Right forelimb (tissue), 1 donor: ENCODE results near the gene IL1A.
"Not testable (repeated sequence)": the region's sequence is repeated elsewhere in the genome, so short reads cannot be mapped to it uniquely, and the experiment has no call there.

Experiments
- DNase-seq: peaks from one replicate; pipeline ENCODE4 v3.0.0-alpha.2; 2018

The IL1A gene, protein sequence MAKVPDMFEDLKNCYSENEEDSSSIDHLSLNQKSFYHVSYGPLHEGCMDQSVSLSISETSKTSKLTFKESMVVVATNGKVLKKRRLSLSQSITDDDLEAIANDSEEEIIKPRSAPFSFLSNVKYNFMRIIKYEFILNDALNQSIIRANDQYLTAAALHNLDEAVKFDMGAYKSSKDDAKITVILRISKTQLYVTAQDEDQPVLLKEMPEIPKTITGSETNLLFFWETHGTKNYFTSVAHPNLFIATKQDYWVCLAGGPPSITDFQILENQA

DNA sequence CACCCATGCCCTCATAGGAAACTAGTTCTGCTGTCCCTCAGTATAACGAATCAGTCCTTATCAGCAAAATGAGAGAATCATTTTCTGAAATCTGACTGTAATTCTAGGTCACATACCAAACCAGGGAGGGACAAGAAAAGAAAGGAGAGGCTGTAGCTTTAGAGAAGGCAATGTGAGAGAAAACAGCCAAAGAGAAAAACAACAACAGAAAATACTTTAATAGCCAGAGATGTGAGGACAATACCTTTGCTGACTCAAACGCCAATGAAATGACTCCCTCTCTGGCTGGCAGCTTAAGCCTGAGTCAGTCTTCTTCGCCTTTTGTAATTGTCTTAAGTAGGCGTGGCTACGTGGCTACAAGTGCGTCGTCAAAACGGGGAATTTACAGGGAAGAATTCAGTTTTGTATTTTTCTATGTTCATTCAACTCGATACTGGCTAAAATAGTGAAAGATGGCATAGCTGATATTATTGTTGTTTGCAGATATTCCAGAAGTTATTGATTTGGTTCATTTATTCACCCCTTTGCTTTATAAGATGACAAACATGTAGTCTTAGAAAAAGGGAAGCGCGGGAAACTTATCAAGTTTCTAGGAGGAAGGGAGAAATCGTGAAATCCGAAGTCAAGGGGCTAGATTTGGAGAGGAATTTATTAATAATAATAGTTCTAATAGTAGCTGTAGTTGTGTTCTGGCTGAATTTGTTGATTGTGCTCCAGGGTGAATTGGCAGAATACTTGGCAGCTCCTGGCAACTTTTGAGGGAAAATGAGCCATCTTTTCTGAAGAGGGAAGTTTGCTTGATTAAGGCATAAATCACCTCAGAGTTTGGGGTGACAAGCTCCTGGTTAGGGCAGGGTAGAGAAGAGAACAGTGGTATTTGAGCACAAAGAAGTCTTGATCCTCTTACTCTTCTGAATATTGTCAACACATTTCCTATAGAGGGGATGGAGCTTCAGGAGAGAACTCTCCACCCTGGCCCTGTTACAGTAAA is at the start of gene IL1A:
IL1A (minus strand) TSS at position 295 of the 991 bp plus-strand sequence. CDS start 723 bp downstream, outside the sequence.
- DNase-seq = no peak

DNA sequence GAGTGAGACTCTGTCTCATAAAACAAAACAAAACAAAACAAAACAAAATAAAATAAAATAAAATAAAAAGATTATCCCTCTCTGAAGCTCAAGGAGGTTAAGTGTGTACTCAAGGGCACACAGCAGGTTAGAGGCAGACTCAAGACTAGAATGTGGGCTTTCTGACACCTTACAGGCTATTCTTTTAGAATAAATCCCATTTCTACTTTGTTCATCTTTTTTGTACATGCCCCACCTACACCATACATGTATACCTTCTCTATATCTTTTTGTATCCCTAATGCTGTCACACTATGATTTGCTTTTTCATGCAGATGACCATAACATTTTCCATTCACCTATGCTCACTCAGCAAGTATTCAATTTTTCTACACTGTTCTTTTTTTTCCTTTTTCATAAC is 49.7 kb upstream of the IL1A start:
- DNase-seq = no peak

DNA sequence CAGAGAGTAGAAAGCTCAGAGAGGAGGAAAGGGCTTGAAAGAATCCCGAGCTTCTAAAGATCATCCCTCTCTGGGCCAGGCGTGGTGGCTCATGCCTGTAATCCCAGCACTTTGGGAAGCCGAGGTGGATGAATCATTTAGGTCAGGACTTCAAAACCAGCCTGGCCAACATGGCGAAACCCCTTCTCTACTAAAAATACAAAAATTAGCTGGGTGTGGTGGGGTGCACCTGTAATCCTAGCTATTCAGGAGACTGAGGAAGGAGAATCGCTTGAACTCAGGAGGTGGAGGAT is 49.3 kb upstream of the IL1A start:
- not testable (repeated sequence) for DNase-seq

DNA sequence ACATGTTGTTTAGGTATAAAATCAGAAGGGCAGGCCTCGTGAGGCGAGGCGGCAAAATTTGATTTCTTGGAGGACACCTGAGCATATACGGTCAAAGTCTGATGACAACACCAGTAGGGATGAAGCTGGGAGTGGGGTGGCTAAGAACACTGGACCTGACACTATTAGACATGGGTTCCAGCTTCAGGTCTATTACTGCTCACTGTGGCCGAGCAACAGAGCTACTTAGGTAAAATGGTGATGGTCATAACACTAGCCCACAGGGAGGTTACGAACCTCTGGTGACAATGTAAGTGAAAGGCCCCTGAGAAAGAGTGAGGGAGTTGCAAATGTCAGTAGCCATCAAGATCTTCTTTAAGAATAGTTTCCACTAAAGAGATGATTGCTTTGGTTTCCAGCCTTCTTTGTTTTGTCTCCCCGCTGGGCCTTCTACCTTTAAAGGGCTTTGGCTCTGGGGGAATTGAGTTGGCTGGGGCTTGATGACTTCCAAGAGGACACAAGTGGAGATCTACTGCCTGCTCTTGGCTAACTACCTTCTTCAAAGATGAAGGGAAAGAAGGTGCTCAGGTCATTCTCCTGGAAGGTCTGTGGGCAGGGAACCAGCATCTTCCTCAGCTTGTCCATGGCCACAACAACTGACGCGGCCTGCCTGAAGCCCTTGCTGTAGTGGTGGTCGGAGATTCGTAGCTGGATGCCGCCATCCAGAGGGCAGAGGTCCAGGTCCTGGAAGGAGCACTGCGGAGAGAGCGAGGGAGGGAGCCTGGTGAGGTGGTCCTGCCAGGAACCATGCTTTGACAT is 48.7 kb upstream of the IL1A start:
- no peak for DNase-seq

DNA sequence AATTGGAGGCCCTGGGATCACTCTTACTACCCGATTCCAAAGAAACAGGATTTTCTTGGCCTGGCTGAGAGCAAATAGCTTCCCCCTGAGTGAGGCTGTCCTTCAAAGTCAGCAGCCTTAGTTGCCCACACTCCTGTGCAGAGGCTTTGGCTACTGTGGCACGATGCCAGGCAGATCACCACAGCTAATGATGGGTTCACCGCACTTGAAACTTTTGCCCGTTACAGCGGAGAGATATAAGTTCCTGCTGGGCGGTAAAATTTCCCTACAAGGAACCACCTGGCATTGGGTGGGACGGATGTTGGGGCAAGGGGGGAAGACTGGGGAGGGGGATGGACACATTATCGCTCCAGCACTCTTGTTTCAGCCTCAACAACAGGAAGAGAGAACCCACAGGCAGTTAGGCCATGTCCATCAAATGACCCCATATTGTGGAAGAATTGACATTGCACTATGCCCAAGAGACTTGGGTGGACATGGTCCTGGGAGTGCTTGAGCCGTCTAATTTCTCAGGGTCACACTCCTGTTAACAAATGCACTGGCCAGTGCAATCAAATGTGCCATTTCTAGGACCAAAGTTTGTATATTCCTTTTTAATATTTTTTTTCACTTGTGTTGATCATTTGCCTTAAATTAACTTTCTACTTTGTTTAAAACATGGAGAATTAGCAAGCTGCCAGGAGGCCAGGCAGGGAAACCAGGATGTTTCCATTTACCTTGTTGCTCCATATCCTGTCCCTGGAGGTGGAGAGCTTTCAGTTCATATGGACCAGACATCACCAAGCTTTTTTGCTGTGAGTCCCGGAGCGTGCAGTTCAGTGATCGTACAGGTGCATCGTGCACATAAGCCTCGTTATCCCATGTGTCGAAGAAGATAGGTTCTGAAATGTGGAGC is 47.9 kb upstream of the IL1A start:
- no peak for DNase-seq

DNA sequence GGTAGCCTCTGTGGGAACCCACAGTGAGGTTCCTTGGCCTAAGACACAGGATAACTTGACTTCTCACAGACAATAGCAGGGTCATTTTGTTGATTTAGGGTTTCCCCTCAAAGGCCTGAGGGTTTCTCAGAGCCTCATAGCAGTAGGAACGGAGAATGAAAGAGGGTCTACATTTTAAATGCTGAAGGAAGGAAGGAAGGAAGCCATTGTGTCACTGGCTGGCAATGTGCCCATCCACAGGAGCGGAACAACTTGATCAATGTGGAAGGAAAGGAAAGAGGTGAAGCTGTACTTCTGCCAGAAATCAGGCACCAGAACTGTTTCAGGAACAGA is 47.2 kb upstream of the IL1A start:
- no peak for DNase-seq

DNA sequence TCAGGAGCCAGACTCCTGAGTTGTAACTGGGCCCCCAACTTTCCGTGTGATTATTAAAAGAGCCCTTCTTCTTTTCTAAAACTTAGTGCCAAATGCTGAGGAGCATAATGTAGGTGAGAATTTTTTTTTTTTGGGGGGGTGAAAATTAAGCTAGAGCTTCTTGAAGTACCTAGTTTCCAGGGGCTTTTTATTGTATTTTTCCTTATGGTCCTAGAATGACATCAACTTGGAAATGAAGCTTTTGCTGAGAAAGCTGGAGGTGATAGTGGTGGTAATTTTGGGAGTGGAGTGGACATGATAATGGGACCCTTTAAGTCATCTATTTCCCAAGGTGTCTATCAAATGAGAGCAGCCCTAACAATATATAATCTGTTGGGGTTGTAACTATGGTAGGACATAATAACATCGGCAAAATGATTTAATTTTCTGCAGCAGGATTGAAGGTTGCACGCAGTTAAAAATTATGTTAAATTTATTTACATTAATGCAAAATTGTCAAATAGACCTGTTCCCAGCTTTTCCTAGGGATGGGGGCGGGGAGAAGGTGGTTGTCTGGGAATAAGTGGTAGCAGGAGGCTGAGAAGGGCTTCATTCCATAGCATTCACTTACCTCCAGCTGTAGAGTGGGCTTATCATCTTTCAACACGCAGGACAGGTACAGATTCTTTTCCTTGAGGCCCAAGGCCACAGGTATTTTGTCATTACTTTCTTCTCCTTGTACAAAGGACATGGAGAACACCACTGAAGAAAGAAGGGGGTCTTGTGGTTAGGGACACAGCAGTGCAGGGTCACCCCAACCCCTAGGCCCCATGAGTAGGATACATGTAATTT is 46.6 kb upstream of the IL1A start:
- no peak for DNase-seq

DNA sequence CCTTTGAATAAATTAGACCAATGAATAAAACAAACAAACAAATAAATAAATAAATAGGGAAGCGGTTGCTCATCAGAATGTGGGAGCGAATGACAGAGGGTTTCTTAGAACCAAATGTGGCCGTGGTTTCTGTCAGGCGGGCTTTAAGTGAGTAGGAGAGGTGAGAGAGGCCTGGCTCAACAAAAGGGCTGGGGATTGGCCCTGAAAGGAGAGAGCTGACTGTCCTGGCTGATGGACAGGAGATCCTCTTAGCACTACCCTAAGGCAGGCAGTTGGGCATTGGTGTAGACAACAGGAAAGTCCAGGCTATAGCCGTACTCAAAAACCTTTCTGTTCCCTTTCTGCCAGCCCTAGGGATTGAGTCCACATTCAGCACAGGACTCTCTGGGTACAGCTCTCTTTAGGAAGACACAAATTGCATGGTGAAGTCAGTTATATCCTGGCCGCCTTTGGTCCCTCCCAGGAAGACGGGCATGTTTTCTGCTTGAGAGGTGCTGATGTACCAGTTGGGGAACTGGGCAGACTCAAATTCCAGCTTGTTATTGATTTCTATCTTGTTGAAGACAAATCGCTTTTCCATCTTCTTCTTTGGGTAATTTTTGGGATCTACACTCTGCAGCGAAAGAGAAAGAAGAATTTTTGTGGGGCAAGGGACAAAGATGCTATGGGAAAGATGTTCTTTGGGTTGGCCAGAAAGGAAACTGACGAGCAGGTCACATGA is 45.8 kb upstream of the IL1A start:
- no peak for DNase-seq

DNA sequence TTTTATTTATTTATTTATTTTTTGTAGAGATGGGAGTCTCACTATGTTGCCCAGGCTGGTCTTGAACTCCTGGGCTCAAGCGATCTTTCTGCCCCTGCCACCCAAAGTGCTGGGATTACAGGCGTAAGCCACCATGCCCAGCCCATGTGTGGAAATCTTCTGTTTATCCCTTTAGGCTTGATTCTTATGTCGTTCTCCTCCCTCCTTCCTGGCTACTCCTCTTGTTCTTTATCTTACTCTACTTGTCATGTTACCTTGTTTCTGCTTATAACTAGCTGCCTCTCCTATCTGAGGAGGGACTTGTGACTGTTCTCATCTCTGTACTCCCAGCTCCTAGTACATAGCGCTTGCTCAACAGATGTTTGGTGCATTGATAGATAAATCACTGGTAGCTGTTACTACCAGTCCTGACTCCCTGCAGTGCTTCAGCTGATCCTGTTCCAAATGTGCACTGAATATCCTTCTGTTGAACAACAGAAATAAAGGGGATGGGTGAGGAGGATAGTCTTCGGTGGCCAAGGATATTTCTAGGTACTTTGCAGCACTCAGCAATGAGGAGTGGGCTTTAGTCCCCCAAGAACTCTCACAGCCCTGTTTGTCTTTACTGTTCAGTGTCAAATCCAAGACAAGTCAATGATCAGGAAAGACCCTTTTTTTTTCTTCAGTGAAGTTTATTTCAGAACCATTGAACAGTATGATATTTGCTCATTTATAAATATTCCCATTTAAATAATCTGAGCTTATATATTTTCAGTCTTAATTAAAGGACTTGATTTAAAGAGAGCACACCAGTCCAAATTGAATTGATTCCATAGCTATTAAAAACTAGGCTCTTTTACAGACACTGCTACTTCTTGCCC is 45.0 kb upstream of the IL1A start:
- no peak for DNase-seq

DNA sequence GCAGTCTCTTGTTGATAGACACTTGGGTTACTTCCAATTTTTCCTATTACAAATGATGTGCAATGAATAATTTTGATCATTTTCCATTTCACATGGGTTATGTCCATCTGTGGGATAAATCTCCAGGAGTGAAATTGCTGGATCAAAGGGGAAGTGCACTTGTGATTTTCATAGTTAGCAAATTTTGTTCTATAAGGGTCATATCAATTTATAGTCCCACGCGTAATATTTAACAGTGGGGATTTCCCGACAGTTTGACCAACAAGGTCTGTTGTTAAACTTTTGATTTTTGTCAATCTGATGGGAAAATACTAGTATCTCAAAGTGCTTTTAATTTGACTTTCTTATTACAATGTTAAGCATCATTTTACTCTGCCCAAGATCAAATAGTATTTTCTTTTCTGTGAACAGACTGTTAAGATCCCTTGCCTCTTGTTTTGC is 44.0 kb upstream of the IL1A start:
- no peak for DNase-seq

DNA sequence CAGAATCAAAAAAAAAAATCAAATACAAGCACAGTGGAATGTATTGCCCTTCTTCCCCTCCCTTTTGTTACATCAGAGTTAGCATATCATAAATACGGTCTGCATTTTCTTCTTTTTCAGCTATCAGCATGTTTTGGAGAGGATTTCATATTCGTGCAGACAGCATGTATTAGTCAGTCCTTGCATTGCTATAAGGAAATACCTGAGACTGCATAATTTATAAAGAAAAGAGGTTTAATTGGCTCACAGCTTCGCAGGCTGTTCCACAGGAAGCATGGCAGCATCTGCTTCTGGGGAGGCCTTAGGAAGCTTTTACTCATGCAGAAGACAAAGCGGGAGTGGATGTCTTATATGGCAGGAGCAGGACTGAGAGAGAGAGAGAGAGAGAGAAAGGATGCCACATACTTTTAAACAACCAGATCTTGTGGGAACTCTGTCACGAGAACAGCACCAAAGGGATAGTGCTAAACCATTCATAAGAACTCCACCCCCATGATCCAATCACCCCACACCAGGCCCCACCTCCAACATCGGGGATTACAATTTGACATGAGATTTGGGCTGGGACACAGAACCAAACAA is 43.4 kb upstream of the IL1A start:
- no peak for DNase-seq

DNA sequence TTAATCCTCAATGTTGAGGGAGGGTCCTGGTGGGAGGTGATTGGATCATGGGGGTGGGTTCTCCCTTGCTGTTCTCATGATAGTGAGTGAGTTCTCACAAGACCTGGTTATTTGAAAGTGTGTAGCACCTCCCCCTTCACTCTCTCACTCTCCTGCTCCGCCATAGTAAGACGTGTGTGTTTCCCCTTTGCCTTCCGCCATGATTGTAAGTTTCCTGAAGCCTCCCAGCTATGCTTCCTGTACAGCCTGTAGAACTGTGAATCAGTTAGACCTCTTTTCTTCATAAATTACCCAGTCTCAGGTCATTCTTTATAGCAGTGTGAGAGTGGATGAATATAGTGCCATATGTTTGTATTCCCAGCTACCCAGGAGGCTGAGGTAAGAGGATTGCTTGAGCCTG is 42.7 kb upstream of the IL1A start:
- DNase-seq = no peak

DNA sequence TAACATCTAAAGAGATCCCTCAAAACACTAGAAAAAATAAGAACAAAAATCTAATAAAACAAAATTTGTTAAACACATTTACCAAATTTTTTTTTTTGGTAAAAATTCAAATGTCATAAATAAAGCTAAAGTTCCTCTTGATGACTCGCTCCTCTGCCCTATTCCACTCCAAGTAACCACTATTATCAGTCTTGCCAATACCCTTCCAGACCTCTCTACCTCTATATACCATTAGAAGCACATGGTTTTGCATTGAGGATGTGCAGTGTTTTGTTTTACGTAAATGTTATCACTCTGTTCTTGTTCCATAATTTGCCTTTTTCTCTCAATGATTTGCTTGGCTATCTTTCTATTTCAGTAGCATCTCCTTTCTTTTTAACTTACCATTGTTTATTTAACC is 41.4 kb upstream of the IL1A start:
- DNase-seq = no peak

DNA sequence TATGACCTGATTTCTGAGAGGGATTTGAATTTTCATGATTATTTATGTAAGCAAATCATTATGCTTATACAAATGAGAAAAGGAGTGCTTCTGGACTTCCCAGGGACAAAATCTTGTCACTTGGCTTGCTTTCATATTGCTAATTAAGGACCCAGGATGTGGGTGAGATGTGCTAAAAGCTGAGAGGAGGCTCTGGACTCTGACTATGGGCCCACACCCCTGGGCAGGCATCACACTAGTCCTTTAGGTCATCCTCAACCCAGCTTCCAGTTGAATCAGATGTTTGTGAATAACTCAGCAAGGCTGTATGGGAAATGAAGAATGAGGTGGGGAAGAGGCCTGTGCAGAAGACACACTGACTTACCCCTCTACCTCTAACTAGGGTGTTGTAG is 40.4 kb upstream of the IL1A start:
- DNase-seq = no peak

DNA sequence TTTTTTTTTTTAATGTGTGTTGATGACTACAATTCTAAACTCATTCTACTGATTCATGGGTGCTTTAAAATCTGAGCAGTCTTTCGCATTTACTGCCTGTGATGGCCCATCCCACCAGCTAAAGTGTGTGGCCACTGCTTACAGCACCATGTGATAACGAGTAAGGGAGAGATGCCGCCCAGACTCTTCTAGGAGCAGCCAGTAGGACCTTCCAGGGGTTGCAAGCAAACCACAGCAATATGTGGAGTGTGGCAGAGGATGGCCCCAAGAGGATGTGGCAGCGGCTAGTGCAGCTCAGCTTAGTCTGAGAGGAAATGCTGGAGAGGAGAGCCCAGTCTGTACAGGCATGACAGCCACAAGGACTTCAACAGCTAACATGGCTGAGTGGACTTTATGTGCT is 37.4 kb upstream of the IL1A start:
- no peak for DNase-seq

DNA sequence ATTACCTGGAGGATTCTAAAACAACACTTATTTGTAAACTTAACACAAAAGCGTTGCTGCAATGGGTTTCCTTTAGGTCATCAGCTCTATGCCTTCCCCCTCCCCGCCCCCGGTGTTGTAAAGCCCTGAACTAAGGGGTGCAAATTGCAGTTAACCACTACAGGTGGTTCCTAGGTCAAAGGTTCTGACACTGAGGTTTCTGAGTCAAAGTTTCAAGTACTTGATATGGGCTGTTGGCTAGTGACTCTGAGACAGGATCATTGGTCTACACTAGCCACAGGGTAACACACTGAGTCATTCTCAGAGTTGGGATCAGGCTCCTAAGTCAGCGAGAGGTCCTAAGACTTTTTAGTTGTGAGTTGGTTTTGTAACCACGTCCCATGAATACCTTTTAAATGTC is 36.8 kb upstream of the IL1A start:
- no peak for DNase-seq

DNA sequence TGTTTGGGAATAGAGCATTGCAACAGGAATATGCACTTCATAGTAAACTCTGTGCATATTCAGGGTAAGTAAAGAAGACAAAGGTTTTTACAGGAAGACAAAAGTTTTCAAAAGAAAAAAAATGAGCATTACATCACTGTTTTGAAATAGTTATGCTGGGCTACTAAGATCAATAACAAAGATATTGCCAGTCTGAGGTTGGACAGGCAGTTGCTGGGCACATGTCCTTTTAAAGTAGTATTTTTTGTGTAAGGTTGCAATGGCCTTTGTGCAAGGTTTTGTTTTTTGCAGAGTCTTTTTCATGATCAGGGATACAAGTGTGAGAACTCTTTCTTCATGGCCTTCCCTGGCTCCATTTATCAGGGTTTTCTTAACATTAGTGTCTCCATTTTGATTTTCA is 36.0 kb upstream of the IL1A start:
- DNase-seq = no peak

DNA sequence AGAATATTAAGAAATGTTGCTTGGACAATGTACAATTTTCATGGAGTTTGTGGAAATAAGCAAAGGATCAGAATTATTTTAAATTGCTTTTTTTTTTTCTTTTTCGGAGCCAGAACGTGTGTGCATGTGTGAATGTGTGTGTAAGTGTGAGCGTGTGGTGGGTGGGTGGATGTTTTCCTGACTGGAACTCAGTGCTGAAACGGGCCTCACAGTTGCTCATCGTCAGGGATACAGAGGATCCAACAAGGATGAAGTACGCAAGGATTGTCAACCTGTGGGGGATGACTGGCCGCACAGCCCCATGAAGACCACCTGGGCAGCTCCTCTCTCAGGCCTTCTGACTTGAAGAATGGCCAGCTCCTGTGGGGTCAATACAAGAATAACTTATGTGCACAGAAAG is 34.8 kb upstream of the IL1A start:
- no peak for DNase-seq

DNA sequence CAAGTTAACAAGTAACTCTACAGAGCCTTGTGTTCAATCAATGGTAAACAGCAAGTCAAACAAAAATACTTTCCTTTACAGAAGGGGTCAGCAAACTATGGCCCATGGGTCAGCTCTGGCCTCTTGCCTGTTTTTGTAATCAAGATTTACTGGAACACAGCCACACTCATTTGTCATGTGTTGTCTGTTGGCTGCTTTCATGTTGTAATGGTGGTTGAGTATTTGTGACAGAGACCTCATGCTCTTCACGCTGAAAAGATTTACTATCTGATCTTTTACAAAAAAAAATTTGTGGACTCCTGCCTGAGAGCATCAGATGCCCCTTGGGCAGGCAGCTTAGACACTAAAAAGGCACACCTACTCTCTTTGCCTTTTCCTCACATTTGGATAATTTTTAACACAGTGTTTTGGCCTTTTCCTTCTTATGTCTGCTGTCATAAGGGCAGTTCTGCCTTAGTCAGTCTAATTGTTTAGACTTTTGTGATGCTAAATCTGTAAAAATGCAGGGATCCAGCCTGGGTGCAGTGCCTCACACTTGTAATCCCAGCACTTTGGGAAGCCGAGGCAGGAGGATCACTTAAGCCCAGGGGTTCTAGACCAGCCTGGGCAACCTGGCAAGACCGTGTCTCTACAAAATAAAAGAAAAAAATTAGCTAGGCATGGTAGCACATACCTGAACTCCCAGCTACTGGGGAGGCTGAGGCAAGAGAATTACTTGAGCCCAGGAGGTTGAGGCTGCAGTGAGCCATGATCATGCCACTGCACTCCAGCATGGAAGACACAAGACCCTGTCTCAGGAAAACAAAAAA is 34.0 kb upstream of the IL1A start:
- no peak for DNase-seq
